ENCODE measurements around the gene DUSP2. TPM values are rescaled to one million over a fixed set of nuclear protein-coding genes. Genes with fewer than 3 reads are reported as not detected.

The DUSP2 gene
- total and polyA plus RNA-seq, 9 of the 15 experiments (the other 6 are each of a cell fraction or from before 2014, with no cell fraction given) = 0.04 to 0.18 TPM; not detected in 7

DNA sequence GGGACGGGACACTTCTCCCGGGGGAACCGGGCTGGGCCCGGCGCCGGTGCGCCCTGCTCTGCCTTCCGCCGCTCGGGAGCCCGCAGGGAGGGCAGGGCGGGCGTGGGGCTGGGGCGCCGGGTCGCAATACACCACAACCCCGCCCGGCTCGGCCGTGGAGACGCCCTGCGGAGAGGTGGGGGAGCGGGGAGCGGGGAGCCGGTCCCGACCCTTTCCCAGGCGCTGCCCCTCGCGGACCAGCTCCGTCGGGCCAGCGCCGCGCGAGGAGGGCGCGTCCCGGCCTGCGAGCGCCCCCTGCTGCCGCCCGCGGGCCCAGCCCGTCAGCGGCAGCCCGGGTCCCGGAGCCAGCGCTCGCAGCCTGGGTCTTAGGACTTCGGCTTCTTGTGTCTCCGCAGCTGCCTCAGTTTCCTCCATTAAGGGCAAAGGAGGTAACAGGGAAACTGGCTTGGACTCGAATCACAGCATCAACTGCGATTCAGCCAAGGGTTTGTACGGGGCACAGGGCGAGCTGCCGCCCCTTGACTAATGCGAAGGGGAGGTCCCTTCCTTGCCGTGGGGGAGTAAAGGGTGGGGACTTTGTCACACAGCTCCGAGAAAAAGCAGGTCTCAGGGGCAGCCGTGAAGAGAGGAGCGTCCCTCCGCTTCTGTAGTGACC lies 28.2 kb downstream of the DUSP2 start (continued):
- no peak for TF ChIP-seq JUN (IDR thresholded peaks at IDR 0.05; ENCODE audit: borderline replicate concordance, low read depth, low read length)
- no peak for TF ChIP-seq JUN (CRISPR knock-in tag; IDR thresholded peaks at IDR 0.05; ENCODE audit: borderline replicate concordance)
- TF ChIP-seq MBD2 (IDR thresholded peaks at IDR 0.05; ENCODE audit: borderline replicate concordance, low read depth) = no peak
- no peak for TF ChIP-seq SREBF2 (CRISPR knock-in tag; IDR thresholded peaks at IDR 0.05)
- TF ChIP-seq, protein P1, sequence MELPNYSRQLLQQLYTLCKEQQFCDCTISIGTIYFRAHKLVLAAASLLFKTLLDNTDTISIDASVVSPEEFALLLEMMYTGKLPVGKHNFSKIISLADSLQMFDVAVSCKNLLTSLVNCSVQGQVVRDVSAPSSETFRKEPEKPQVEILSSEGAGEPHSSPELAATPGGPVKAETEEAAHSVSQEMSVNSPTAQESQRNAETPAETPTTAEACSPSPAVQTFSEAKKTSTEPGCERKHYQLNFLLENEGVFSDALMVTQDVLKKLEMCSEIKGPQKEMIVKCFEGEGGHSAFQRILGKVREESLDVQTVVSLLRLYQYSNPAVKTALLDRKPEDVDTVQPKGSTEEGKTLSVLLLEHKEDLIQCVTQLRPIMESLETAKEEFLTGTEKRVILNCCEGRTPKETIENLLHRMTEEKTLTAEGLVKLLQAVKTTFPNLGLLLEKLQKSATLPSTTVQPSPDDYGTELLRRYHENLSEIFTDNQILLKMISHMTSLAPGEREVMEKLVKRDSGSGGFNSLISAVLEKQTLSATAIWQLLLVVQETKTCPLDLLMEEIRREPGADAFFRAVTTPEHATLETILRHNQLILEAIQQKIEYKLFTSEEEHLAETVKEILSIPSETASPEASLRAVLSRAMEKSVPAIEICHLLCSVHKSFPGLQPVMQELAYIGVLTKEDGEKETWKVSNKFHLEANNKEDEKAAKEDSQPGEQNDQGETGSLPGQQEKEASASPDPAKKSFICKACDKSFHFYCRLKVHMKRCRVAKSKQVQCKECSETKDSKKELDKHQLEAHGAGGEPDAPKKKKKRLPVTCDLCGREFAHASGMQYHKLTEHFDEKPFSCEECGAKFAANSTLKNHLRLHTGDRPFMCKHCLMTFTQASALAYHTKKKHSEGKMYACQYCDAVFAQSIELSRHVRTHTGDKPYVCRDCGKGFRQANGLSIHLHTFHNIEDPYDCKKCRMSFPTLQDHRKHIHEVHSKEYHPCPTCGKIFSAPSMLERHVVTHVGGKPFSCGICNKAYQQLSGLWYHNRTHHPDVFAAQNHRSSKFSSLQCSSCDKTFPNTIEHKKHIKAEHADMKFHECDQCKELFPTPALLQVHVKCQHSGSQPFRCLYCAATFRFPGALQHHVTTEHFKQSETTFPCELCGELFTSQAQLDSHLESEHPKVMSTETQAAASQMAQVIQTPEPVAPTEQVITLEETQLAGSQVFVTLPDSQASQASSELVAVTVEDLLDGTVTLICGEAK (IDR thresholded peaks at IDR 0.05) = no peak
- TF ChIP-seq, protein P1 (CRISPR knock-in tag; IDR thresholded peaks at IDR 0.05) = no peak
- TF ChIP-seq SRSF9 (IDR thresholded peaks at IDR 0.05; ENCODE audit: borderline replicate concordance, low read depth, low read length) = no peak
- TF ChIP-seq, protein P2, sequence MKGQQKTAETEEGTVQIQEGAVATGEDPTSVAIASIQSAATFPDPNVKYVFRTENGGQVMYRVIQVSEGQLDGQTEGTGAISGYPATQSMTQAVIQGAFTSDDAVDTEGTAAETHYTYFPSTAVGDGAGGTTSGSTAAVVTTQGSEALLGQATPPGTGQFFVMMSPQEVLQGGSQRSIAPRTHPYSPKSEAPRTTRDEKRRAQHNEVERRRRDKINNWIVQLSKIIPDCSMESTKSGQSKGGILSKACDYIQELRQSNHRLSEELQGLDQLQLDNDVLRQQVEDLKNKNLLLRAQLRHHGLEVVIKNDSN (CRISPR knock-in tag; IDR thresholded peaks at IDR 0.05) = no peak
- TF ChIP-seq, protein P3, sequence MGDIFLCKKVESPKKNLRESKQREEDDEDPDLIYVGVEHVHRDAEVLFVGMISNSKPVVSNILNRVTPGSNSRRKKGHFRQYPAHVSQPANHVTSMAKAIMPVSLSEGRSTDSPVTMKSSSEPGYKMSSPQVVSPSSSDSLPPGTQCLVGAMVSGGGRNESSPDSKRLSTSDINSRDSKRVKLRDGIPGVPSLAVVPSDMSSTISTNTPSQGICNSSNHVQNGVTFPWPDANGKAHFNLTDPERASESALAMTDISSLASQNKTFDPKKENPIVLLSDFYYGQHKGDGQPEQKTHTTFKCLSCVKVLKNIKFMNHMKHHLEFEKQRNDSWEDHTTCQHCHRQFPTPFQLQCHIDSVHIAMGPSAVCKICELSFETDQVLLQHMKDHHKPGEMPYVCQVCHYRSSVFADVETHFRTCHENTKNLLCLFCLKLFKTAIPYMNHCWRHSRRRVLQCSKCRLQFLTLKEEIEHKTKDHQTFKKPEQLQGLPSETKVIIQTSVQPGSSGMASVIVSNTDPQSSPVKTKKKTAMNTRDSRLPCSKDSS (IDR thresholded peaks at IDR 0.05; ENCODE audit: low read depth, partially characterized antibody) = no peak
- no peak for TF ChIP-seq ZNF23 (CRISPR knock-in tag; IDR thresholded peaks at IDR 0.05)
- peak; percentile 78 for TF ChIP-seq CTBP1 (IDR thresholded peaks at IDR 0.05; ENCODE audit: borderline replicate concordance)
- TF ChIP-seq, protein P4, sequence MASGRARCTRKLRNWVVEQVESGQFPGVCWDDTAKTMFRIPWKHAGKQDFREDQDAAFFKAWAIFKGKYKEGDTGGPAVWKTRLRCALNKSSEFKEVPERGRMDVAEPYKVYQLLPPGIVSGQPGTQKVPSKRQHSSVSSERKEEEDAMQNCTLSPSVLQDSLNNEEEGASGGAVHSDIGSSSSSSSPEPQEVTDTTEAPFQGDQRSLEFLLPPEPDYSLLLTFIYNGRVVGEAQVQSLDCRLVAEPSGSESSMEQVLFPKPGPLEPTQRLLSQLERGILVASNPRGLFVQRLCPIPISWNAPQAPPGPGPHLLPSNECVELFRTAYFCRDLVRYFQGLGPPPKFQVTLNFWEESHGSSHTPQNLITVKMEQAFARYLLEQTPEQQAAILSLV (tag; IDR thresholded peaks at IDR 0.05) = no peak
- no peak for TF ChIP-seq SLC30A9 (CRISPR knock-in tag; IDR thresholded peaks at IDR 0.05)
- TF ChIP-seq PRPF4 (IDR thresholded peaks at IDR 0.05; ENCODE audit: insufficient read depth, low read depth, low read length, poor library complexity, severe bottlenecking) = no peak
- TF ChIP-seq ZNF75A (CRISPR knock-in tag; IDR thresholded peaks at IDR 0.05) = no peak
- no peak for TF ChIP-seq ARID2 (IDR thresholded peaks at IDR 0.05)

Measured in K562 (cell line).